Ramos (cell line): ENCODE measurements around the gene C12orf42.

Experiments used
- in situ Hi-C: fragments of 300-500 bp; cut with MboI; formaldehyde crosslinking; loops from one replicate; pipeline ENCODE4 v1.14.3; 2022; ENCODE audit warnings: low sequenced_read_pairs; ENCODE audit not compliant: unreplicated experiment

Gene C12orf42

DNA sequence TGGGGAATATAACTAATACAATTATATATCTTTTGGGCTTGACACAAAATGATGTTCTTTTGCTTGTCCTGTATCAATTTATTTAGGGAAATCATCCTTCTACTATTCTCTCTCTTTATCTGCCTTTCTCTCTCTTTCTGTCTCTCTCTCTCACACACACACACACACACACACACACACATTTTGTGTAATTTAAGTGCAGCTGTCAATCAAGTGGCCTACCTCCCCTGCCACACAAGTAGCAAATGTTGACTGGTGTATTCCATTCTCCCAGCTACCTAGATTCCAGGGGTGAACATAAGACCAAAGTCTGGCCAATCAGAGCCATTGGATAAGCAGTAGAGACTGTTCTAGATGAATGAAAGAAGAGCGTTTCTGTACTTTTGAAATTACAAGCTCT is 127.6 kb downstream of the C12orf42 start:
- in situ Hi-C loops: no loop called here

DNA sequence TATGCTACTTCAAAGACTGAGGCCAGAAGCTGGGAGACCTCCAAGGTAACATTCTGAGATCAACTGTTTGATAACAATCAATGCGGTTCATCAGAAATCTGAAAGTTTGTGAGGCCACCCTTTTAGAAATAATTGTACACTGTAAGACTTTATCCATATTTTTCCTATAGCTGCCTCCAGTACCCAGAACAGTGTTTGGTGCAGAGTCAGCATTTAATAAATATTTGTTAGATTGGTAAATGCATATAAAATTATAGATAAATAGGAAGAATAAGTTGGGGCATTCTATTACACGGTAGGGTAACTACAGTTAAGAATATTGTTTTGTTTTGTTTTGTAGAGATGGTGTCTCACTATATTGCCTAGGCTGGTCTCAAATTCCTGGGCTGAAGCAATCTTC is 141.4 kb downstream of the C12orf42 start:
- in situ Hi-C loops: no loop called here

DNA sequence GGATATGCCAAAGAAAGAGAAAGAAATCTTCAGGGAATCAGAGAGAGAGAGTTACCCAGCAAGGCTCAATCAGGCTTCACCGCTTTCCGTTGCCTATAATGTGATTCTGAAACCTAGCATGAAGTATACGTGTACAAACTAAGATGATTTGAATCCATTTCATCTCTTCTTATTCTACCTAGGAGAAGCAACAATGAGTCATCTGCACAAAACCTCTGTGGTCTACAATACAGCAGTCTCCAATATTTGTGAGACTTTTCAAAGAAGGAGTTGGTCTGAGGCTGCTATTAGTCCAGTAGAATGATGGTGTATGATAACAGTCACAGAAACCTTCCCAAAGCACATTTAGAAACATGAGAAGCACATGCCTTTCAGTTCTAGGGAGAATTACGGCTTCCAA is 141.9 kb downstream of the C12orf42 start:
- in situ Hi-C loops: no loop called here

DNA sequence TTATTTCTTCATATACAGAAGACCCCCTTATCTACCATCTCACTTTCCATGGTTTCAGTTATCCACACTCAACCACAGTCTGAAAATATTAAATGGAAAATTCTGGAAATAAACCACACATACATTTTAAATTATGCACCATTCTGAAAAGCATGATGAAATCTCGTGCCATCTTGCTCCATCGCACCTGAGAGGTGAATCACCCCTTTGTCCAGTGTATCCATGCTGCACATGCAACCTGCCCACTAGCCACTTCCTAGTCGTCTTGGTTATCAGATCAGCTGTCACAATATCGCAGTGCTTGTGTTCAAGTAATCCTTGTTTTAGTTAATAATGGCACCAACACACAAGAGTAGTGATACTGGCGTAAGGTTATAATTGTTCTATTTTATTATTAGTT is 145.7 kb downstream of the C12orf42 start:
- in situ Hi-C loops: no loop called here

DNA sequence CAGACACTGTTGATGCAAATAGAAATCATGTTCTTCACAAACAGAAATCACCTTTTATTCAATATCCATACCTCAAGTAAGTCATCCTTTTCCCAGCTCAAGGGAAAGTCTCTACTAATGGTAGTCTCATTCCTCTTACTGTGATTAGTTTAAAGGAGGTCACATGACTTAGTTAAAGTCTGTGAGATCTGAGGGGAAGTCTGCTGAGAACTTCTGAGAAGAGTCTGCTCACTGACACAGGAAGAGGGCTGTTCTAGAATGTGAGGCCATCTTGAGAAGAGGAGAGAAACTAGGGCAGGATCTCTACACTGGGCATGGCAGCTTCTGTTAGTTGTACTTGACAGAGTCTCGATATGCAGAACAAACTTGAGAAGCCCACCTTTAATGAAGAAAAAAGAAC is 146.8 kb downstream of the C12orf42 start:
- in situ Hi-C loops: no loop called here

DNA sequence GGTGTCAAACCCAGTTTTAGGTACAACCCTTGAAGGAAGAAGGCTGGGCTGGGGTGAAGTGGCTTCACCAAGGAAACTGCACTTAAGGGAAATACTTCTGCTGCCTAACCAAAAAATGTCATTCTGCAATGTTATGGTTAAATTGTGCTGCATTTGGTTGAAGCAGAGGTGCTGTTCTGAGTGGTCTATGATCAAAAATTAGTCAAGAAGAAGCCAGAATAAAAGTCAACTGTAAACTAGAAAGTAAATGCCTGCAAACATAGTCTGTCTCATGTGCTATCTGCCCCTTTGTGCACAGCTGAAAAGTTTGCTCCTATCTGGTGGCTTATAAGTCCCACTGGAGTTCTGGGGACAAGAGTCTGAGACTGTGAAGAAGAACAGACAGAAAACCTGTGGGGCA is 158.8 kb downstream of the C12orf42 start:
- in situ Hi-C loops: no loop called here

DNA sequence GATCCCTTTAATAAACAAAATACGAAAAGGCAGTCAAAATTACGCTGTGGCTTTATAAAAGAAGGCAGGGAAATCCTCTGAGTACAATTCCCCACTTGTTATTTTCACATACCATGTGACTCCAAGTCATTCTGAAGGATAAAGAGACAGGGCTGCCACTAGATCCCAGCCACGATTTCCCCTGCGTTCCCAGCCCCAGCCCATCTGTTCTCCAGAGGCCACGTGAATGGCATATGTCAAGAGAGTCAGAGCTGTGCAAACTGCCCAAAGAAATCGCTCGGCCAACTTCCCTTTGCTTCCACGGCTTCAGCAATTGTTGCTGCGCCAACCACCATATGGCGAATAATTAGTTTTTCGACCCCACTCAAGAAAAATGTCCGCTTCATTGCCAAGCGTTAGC is 161.3 kb downstream of the C12orf42 start:
- in situ Hi-C loops: no loop called here

DNA sequence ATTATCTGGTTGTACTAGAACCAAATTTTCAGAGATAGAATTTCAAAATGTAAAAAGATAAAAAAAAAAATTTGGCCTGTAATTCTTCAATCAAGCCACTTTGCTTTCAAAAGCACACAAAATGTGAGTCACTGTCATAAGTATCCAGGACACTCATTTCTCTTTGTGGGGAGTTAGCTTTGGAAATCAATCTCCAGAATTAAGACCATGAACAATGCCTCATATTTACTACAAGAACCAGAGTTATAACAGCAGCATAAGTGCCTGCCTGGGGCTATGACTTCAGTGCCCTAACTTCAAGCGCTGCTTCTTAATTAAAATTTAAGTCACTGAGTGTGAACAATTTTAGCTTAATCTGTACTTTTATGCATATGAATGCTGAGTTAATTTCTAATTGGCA is 162.1 kb downstream of the C12orf42 start:
- in situ Hi-C loops: no loop called here

DNA sequence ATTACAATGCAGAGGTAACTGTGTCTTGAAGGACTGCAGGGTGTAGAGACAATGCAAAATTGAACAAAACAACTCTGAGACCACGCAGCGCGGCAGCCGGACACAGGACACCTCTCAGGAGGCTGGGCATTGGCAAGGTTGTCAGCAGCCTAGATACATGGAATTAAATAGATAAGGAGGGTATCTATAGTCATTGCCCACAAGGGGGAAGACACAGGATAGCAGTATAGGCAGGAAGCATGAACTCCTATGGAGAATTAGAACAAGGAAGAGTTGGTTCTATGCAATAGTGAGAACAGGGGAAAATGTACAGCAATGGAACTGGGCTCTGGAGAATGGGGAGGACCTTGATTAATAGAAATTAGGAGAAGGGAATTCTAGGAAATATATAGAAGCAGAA is 164.1 kb downstream of the C12orf42 start:
- in situ Hi-C loops: no loop called here

DNA sequence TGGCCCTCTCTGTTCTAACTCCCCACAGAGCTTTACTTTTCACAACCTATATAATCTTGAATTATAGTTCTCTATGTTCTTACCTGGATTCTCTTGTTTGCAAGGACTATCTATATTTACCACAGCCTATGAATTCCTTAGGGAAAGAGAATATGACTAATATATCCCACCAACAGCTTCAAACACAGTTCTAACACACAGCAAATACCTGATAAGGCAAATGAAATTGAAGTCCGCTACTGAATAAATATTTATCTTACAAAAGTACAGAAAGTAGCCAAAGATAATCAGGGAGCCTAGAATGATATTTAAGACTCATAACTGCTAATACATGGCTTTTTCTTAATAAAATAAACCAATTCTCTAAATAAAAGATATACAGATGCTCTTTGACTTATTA is 165.1 kb downstream of the C12orf42 start:
- in situ Hi-C loops: no loop called here

DNA sequence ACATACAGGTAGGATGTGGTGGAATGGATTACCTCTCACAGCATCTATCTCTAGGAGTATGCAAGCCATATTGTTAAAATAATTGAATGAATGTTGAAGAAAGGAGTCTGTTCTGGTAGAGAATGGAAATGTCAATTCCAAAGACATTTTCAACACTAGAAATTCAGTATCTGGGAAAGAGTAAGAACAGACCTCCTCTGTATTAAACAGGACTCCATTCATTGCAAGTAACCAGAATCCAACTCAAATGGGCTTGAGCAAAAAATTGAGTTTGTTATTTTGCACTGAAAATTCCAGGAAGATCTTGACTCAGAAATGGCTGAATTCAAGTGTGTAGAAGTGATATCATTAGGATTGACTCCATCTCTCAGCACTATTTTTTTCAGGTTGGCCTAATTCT is 168.1 kb downstream of the C12orf42 start:
- in situ Hi-C loops: no loop called here

DNA sequence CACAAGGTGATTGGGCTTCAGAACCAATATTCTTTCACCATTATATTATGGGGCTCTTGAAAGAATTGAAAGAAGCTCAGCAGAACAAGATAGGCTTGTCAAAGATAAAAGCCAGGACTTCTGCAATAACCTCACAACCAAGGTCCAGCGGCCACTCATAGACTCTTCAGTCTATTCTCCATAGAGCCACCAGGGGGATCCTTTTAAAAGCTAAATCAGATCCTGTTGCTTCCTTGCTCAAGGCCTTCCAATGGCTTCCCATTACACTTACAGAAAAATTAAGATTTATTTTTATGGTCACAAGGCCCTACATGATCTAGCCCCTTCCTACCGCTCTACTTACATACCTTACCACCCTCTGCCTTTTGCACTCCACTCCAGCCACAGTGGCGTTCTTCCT is 169.6 kb downstream of the C12orf42 start:
- in situ Hi-C loops: no loop called here

DNA sequence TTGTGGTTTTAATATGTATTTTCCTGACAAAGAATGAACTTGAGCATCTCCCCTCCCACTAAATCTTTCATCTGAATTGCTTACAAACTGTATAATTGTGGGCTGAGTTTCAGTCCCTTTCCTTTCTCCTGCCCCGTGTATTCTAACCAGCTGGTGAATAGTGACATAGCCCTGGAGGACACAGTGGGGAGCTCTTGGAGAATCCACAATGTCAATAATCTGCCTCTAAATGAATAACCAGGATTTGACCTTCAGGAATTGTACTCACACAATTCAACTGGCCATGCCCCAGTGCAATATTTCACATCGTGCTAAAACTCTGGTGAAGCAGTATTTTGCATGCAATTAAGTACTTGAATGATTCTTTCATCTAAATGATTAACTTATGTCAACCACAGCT is 177.2 kb downstream of the C12orf42 start:
- in situ Hi-C loops: no loop called here

DNA sequence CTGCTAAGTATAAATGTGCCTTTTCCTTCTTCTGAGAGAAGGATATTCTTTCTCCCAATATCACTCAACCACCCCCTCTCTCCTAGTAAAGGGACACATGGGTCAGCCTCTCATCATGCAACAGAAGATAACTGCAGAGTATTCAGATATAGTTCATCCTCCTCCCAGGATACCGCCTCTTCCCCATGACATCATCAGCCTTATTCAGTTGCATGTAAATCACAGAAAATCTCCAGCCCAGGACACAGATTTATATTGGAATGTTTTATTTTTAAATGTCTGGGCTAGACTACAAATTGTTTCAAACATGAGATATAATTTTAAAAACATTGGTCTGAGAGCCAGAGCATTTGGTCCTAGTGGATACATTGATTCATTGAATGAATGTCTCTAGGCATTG is 178.5 kb downstream of the C12orf42 start:
- in situ Hi-C loops: no loop called here

DNA sequence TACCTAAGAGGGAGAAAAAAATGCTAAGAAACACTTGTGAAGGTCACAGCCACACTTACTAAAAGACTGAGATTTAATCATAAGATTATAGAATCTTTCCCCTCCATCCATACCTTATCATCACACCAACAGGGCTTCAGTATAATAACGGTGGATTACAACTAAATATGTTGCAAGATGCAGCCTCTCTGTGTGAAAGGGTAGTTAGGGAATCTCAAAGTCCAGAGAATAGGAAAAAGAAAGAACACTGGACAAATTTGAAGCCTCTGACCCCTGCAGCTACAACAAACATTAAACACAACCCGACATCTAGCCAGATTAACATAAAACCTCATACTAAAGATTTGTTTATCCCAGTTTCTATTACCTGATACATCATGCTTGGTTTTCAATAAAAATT is 181.0 kb downstream of the C12orf42 start:
- in situ Hi-C loops: no loop called here

DNA sequence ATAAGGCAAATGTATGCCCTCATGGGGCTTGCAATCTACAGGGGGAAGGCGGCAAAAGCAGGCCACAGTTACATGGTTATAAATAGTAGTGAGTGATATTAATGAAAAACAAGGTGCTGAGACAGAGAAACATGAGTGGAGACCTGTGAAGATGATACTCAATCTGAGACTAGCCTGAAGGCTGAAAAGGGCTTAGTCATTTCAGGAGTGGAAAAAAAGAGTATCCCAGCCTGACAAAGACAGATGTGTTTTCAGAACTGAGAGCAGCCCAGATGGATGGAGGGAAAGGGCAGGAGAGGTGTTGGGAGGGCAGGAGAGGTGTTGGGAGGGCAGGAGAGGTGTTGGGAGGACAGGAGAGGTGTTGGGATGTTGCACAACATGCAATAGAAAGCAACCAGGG is 181.9 kb downstream of the C12orf42 start:
- in situ Hi-C loops: no loop called here

DNA sequence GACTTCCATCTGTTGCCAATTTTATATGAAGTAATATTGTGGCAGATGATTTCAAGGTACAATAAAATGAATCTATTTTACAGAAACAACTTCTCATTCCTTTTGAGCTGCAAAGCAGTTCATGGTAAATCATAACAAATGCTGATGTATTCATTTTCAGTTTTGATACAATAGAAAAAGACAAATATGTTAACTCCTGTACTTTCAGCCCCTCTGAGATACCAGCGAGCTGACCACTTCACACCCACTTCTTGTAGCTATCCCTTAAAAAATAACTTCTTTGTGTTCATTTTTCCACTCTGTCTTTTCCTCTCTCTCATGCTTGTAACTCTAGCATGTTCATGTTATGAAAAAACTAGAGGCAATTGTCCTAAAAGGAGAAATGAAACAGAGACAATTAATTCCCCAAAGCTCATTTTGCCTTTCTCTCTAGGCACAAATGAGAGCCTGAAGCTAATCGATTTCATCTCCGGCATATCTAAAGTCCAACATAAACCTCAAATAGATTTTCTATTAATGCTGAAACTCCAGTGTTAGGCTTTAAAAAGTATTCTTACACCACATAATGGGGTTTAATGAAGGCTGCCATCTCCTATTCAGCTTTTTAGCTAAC is 182.9 kb downstream of the C12orf42 start:
- in situ Hi-C loops: no loop called here

DNA sequence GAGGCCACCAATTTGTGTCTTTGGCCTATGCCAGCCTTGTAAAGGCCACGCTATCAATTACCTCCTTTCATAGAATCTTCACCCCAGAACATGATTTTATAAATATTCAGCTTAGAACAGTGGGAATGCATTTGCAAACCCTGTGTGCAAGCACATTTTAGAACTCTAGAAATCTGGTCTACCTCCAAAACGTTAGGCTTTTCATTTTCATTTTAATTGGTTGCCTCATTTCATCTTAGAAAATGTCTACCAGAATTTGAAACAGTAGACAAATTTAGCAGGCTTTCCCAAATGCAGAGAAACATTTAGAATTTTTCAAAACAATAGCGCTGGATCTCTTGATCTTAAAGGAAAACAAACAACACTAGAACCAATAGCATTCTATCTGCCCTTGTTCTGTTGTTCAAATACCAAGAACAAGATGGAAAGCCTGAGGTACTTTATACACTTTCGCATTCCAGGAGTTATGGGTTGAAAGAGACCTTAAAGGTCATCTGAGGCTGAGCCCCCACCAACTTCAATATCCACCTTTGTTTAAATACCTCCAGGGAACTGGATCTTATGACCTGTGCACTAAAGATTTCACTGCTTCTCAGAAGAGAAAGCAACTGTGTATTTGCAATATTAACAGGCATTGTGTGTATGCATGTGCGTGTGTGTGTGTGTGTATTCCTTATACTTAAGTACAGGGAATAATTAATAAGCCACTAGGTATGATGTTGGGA is 185.1 kb downstream of the C12orf42 start:
- in situ Hi-C loops: no loop called here

DNA sequence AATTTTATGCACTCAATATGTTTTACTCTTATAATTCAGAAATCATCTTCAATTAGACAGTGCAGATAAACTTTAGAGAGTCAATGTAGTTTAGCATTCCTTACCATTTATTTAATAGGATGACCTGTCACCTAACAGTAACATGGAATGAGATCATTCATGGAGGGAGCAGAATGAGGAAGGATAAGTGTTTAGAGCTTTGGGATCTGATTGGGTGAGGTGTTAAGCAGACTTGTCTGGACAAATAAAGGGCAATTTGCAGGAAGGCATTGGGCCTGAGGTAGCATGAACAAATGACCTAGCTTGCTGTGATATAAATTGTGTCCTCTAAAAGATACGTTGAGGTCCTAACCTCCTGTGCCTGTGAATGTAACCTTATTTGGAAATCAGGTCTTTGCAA is 187.4 kb downstream of the C12orf42 start:
- in situ Hi-C loops: no loop called here

DNA sequence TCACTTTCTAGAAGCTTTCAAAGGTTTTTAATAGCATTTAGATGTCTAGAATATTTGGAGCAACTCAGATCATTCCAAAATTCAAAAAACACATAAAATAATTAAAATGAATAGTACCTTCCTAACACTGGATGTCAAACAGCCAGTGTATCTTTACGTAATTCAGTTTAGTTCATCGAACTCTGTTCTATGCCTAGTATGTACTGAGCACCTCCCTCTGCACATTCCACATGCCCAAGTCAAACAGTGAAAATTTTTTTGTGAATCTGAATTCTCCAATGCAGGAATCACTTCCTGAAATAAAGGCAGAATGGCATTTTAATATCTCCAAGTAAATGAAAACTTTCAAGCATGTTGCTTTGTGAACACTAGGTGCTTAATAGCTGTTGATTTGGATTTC is 192.3 kb downstream of the C12orf42 start:
- in situ Hi-C loops: no loop called here

DNA sequence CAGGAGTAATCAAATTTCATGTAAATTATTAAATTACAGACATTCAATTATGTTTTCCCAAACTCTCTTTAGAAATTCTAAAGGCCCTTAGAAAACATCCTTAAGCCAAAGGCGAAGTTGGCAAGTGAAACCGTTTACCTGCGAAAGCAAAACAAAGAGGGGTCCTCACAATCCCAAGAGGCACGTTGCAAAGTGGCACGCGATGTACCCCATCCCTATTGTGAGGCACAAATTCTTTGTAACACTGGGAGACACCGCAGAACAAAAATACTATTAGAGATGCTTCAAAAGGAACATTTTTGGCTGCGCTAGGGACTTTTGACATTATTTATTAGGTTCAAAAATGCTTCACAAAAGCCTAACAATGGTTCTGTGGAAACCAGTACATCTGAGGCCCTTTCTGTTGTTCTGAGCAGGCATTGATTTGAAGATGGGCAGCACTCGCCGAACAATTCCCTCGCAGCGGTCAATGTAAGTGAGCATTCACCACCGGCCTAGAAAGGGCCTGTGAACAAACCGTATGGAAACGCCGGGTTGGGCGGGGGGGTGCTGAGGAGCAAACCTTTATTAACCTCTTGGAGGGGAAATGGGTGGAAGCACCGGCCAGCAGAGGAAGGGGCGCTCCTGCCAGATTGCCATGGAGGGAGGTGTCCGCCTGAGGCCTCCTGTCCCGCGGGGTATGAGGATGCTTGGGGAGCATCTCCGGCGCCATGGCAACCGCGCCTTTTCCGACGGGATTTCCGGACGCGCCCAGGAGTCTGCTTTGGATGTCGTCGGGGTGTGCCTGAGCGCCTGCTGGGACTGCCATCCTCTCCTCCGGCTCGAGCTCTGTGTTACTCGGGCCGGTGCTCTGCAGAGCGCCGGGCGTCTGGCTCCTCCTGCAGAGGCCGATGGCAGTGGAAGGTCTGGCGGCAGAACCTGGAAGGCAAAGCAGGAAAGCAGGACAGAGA is 193.9 kb downstream of the C12orf42 start:
- in situ Hi-C loops: no loop called here
